DMS79 treated with DMSO at 0.1 percent for 48 hours (cell line): Measurements from ENCODE around the gene HAUS6.
"Not testable (repeated sequence)": the region's sequence is repeated elsewhere in the genome, so short reads cannot be mapped to it uniquely, and the experiment has no call there.

Experiments
- DNase-seq: peaks from one replicate; lab custom pipeline; 2025; lab: John Stamatoyannopoulos, UW

HAUS6 gene

GRCh38 chr9:19117039-19117716, 14.5 kb upstream of the HAUS6 start:
- no peak for DNase-seq

- no peak for DNase-seq
These were observed 13.5 kb upstream of the HAUS6 start for GRCh38 chr9:19116107-19116790.

GRCh38 chr9:19114680-19115270, 12.1 kb upstream of the HAUS6 start:
- no peak for DNase-seq

GRCh38 chr9:19113964-19114679, 11.4 kb upstream of the HAUS6 start:
- DNase-seq = no peak

- DNase-seq = not testable (repeated sequence)
These were observed 10.4 kb upstream of the HAUS6 start for GRCh38 chr9:19113064-19113611.

- DNase-seq = no peak
These were observed 5.3 kb upstream of the HAUS6 start for GRCh38 chr9:19108038-19108437.

- DNase-seq = no peak
These were observed 2.0 kb upstream of the HAUS6 start for GRCh38 chr9:19104515-19105282.

GRCh38 chr9:19102181-19102630, 498 bp downstream of the HAUS6 start:
- DNase-seq = peak; percentile 38

- no peak for DNase-seq
These were observed 1.5 kb downstream of the HAUS6 start for GRCh38 chr9:19101203-19101602.

- DNase-seq = not testable (repeated sequence)
These were observed 5.3 kb downstream of the HAUS6 start for GRCh38 chr9:19097431-19097830.

GRCh38 chr9:19087106-19088000, 15.4 kb downstream of the HAUS6 start:
- DNase-seq = no peak

GRCh38 chr9:19085295-19085694, 17.4 kb downstream of the HAUS6 start:
- no peak for DNase-seq

GRCh38 chr9:19074836-19075235, 27.9 kb downstream of the HAUS6 start:
- DNase-seq = no peak

GRCh38 chr9:19074229-19074628, 28.5 kb downstream of the HAUS6 start:
- DNase-seq = no peak

GRCh38 chr9:19057033-19057432, 45.7 kb downstream of the HAUS6 start:
- DNase-seq = no peak

GRCh38 chr9:19050637-19051591, 51.8 kb downstream of the HAUS6 start:
- DNase-seq = no peak

GRCh38 chr9:19049917-19050636, 52.6 kb downstream of the HAUS6 start:
- DNase-seq = peak; percentile 40
